ENCODE measurements around the gene LRRC25.

LRRC25 gene

DNA sequence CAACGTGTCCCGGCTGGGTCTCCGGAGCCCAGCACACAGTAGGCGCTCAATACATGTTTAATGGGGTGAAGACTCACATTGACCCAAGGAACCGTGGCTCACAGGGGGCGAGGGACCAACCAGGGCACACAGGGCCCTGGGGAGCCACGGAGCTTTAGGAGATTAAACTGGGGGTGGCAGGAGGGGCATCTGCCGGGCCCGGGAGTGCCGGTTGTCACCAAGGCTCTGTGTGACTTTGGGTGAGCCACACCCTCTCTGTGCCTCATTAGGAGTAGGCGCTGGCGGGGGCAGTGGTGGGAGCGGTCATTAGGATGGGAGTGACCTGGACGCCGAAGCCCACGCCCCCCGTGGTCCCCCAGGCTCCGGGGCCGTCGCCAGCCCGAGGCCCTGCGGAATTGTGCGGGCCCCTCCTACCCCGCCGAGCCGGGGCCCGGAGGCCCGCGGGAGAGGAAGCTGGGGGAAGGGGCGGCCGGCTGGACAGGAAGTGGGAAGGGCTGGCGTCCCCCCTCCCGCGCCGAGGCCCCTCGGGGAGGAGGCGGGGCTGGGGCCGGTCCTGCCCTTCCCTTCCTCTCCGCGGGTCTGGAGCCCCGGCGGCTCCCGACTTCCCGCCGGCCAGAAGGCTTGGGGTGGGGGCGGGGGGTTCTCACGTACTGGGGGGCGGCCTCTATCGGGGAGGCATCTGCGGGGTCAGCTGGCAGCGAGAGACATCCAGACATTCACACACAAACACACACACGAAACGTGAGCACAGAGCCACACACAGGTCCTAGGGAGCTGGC is 20.0 kb upstream of the LRRC25 start:
- TF ChIP-seq RAD21 (IDR thresholded peaks at IDR 0.05; ENCODE audit: low read depth) (no peak), TEAD4 (IDR thresholded peaks at IDR 0.05) (no peak), CEBPB (IDR thresholded peaks at IDR 0.05) (no peak), EGR1 (IDR thresholded peaks at IDR 0.05) (no peak; the same call in 1 of the 2 replicates), ZBTB7A (IDR thresholded peaks at IDR 0.05; ENCODE audit: low read depth) (peak; percentile 72), EP300 (IDR thresholded peaks at IDR 0.05; ENCODE audit: borderline replicate concordance) (no peak), YY1 (IDR thresholded peaks at IDR 0.05; ENCODE audit: low read depth) (no peak)
- TF ChIP-seq, protein P1, sequence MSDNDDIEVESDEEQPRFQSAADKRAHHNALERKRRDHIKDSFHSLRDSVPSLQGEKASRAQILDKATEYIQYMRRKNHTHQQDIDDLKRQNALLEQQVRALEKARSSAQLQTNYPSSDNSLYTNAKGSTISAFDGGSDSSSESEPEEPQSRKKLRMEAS (IDR thresholded peaks at IDR 0.05) = no peak
- TF ChIP-seq, protein P2, sequence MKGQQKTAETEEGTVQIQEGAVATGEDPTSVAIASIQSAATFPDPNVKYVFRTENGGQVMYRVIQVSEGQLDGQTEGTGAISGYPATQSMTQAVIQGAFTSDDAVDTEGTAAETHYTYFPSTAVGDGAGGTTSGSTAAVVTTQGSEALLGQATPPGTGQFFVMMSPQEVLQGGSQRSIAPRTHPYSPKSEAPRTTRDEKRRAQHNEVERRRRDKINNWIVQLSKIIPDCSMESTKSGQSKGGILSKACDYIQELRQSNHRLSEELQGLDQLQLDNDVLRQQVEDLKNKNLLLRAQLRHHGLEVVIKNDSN (IDR thresholded peaks at IDR 0.05) = no peak

DNA sequence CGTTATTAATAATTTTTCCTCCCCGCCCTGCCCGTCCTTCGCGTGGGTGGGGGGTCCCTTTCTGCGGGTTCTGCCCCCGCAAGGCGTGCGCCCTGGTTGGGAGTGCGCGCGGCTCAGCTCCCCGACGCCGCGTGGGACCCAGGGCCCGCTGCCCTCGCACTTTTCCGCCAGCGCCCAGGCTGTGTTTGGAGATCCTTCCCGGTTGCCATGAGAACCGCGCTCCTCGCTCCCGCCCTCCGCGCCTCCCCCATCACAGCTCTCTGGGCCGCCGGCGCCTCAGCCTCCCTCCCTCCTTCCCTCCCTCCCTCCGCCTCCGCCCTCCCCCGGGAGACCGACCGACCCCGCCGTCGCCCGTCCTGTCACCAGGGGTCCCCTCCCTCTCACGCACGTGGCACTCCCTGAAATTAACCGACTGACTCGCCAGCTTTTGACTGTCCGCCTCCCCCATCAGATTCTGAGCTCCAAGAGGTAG is 19.4 kb upstream of the LRRC25 start:
- TF ChIP-seq, protein P1 (IDR thresholded peaks at IDR 0.05) = peak; percentile 93
- no peak for TF ChIP-seq CEBPB (IDR thresholded peaks at IDR 0.05)
- TF ChIP-seq YY1 (IDR thresholded peaks at IDR 0.05; ENCODE audit: low read depth) = no peak
- peak; percentile 51 for TF ChIP-seq EGR1 (IDR thresholded peaks at IDR 0.05)

DNA sequence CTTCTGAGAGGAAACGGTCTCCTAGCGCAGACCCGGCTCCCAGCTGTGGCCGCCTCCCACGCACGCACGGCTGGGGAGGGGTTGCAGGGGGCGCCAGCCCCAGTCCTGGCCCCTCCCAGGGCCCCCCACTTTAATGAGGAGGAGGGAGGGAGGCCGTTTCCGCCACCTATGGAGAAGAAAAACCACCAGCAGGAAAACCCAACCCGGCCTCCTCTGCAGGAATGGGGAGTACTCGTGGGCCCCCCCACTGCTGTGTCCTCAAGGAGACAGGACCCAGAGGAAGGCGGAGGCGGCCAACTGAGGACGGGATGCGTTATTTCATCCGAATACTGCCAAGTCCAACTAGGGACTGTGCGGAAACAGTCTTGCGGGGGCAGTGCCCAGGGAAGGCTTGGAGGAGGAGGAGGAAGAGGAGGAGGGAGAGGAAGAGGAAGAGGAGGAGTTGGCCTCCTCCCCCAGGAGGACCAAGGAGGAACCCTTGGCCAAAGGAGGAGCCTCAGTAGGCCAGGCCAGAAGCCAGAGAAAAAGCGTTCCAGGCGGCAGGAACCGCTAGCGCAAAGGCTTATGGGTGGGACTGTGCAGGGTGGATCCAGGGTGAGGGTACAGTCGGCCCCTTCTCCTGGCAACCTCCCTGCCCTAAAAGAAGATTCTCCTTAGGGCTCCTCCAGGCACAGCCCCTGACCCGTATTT is 17.9 kb upstream of the LRRC25 start:
- no peak for TF ChIP-seq CEBPB (IDR thresholded peaks at IDR 0.05)
- TF ChIP-seq, protein P3, sequence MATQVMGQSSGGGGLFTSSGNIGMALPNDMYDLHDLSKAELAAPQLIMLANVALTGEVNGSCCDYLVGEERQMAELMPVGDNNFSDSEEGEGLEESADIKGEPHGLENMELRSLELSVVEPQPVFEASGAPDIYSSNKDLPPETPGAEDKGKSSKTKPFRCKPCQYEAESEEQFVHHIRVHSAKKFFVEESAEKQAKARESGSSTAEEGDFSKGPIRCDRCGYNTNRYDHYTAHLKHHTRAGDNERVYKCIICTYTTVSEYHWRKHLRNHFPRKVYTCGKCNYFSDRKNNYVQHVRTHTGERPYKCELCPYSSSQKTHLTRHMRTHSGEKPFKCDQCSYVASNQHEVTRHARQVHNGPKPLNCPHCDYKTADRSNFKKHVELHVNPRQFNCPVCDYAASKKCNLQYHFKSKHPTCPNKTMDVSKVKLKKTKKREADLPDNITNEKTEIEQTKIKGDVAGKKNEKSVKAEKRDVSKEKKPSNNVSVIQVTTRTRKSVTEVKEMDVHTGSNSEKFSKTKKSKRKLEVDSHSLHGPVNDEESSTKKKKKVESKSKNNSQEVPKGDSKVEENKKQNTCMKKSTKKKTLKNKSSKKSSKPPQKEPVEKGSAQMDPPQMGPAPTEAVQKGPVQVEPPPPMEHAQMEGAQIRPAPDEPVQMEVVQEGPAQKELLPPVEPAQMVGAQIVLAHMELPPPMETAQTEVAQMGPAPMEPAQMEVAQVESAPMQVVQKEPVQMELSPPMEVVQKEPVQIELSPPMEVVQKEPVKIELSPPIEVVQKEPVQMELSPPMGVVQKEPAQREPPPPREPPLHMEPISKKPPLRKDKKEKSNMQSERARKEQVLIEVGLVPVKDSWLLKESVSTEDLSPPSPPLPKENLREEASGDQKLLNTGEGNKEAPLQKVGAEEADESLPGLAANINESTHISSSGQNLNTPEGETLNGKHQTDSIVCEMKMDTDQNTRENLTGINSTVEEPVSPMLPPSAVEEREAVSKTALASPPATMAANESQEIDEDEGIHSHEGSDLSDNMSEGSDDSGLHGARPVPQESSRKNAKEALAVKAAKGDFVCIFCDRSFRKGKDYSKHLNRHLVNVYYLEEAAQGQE (IDR thresholded peaks at IDR 0.05; ENCODE audit: low read depth) = no peak
- no peak for TF ChIP-seq NFIC (IDR thresholded peaks at IDR 0.05)
- no peak for TF ChIP-seq EP300 (IDR thresholded peaks at IDR 0.05; ENCODE audit: borderline replicate concordance)
- TF ChIP-seq EGR1 (IDR thresholded peaks at IDR 0.05) = no peak
- no peak for TF ChIP-seq TAF1 (IDR thresholded peaks at IDR 0.05; ENCODE audit: low read depth)
- TF ChIP-seq CREB1 (IDR thresholded peaks at IDR 0.05; ENCODE audit: low read depth) = no peak

DNA sequence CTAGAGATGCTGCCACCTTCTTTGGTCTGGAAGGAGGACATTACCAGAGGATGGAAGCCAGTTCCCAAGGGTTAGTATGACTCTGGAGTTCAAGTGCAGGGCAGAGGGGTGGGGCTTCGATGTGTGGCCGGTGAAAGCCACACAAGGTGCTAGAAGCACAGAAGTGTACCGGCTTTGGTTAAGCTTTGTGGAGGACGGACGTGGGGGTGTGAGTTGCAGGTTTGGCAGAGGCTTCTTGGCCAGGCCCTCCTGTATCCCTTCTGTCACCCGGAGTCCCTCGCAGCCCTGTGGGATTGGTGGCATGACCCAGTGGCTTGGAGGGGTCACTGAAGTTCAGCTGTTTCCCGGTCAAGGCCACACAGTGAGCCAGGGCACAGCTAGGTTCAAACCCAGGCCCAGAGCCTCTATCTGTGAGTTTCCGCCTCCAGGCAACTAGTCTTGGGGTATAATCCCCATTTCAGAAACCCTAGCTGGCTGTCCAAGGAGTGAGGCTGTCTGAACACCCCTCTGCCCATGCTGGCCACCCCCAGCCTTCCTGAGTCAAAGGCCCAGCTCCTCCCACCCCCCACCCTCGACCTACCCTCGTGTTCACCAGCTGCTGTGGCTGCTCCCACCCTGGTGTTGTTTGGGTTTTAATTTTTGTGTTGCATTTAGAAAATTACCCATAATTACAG is 17.2 kb upstream of the LRRC25 start:
- TF ChIP-seq, protein P3 (IDR thresholded peaks at IDR 0.05; ENCODE audit: low read depth) = no peak
- no peak for TF ChIP-seq TEAD4 (IDR thresholded peaks at IDR 0.05)
- no peak for TF ChIP-seq CREB1 (IDR thresholded peaks at IDR 0.05; ENCODE audit: low read depth)
- TF ChIP-seq CEBPB (IDR thresholded peaks at IDR 0.05) = no peak
- no peak for TF ChIP-seq YY1 (IDR thresholded peaks at IDR 0.05; ENCODE audit: low read depth)
- TF ChIP-seq TAF1 (IDR thresholded peaks at IDR 0.05; ENCODE audit: low read depth) = no peak
- TF ChIP-seq ZBTB7A (IDR thresholded peaks at IDR 0.05; ENCODE audit: low read depth) = no peak
- TF ChIP-seq EP300 (IDR thresholded peaks at IDR 0.05; ENCODE audit: borderline replicate concordance) = no peak
- no peak for TF ChIP-seq EGR1 (IDR thresholded peaks at IDR 0.05)
- no peak for TF ChIP-seq TCF12 (IDR thresholded peaks at IDR 0.05; ENCODE audit: low read depth)
- no peak for TF ChIP-seq RAD21 (IDR thresholded peaks at IDR 0.05; ENCODE audit: low read depth)
- TF ChIP-seq, protein P2 (IDR thresholded peaks at IDR 0.05) = no peak
- no peak for TF ChIP-seq FOXM1 (IDR thresholded peaks at IDR 0.05; ENCODE audit: borderline replicate concordance, low read depth)
- no peak for TF ChIP-seq NFIC (IDR thresholded peaks at IDR 0.05)
- TF ChIP-seq, protein P1 (IDR thresholded peaks at IDR 0.05) = no peak

DNA sequence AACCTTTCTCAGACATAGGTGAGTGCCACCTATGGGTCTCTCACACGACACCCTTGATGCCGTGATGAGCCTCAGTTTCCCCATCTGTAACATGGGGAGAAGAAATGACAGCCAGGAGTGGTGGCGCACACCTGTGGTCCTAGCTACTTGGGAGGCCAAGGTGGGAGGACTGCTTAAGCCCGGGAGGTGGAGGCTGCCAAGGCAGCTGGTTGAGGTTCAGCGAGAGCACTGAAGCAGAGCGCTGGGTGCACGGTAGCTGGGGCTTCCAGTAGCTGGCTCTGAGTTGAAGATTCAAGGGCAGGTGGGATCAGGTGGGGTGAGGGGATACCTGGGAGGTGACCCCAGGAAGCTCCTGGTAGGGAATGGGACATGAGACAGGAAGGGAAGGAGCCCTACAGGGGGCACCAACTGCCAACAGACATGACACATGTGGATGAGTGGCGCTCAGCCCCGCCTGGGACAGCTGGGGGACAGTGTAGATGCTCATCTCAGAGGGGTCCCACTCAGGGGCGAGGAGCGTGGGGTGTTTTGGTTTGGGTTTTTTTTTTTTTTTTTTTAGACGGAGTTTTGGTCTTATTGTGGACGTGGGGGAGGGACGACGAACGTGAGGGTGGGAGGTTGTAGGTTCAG is 15.3 kb upstream of the LRRC25 start:
- TF ChIP-seq EP300 (IDR thresholded peaks at IDR 0.05; ENCODE audit: borderline replicate concordance) (no peak), RAD21 (IDR thresholded peaks at IDR 0.05; ENCODE audit: low read depth) (no peak), ZBTB7A (IDR thresholded peaks at IDR 0.05; ENCODE audit: low read depth) (no peak), CREB1 (IDR thresholded peaks at IDR 0.05; ENCODE audit: low read depth) (no peak), CEBPB (IDR thresholded peaks at IDR 0.05) (no peak), TEAD4 (IDR thresholded peaks at IDR 0.05) (no peak), NFIC (IDR thresholded peaks at IDR 0.05) (no peak), YY1 (IDR thresholded peaks at IDR 0.05; ENCODE audit: low read depth) (no peak), EGR1 (IDR thresholded peaks at IDR 0.05) (no peak), FOXM1 (IDR thresholded peaks at IDR 0.05; ENCODE audit: borderline replicate concordance, low read depth) (no peak), TCF12 (IDR thresholded peaks at IDR 0.05; ENCODE audit: low read depth) (no peak), TAF1 (IDR thresholded peaks at IDR 0.05; ENCODE audit: low read depth) (no peak)
- TF ChIP-seq, protein P1 (IDR thresholded peaks at IDR 0.05) = no peak
- TF ChIP-seq, protein P3 (IDR thresholded peaks at IDR 0.05; ENCODE audit: low read depth) = no peak
- TF ChIP-seq, protein P2 (IDR thresholded peaks at IDR 0.05) = no peak

All from Ishikawa (cell line).